ENCODE results near the gene FREY1.

The FREY1 gene

GRCh38 chr11:45857961-45858474 is 49.1 kb downstream of the FREY1 start:
- TF ChIP-seq, protein P1, sequence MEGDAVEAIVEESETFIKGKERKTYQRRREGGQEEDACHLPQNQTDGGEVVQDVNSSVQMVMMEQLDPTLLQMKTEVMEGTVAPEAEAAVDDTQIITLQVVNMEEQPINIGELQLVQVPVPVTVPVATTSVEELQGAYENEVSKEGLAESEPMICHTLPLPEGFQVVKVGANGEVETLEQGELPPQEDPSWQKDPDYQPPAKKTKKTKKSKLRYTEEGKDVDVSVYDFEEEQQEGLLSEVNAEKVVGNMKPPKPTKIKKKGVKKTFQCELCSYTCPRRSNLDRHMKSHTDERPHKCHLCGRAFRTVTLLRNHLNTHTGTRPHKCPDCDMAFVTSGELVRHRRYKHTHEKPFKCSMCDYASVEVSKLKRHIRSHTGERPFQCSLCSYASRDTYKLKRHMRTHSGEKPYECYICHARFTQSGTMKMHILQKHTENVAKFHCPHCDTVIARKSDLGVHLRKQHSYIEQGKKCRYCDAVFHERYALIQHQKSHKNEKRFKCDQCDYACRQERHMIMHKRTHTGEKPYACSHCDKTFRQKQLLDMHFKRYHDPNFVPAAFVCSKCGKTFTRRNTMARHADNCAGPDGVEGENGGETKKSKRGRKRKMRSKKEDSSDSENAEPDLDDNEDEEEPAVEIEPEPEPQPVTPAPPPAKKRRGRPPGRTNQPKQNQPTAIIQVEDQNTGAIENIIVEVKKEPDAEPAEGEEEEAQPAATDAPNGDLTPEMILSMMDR (IDR thresholded peaks at IDR 0.05; ENCODE audit: poor library complexity, severe bottlenecking): no peak
- DNase-seq (ENCODE audit: low spot score) (no peak), ATAC-seq (ENCODE audit: low read depth) (no peak)
- peaks cover 44% of the 10 kb centered on the region for H3K36me3 ChIP-seq (ENCODE audit: low read depth)
- no peak overlapping the region for H3K27ac ChIP-seq (ENCODE audit: poor library complexity, severe bottlenecking)
- H3K9me3 ChIP-seq (ENCODE audit: severe bottlenecking): no peaks in the 10 kb centered on the region
- H3K27me3 ChIP-seq (ENCODE audit: insufficient read depth, poor library complexity, severe bottlenecking): no peaks in the 10 kb centered on the region
- H3K4me1 ChIP-seq (ENCODE audit: insufficient read depth, poor library complexity, severe bottlenecking): no peaks in the 10 kb centered on the region
- H3K4me3 ChIP-seq (ENCODE audit: severe bottlenecking): no peak overlapping the region

Data from RWPE2 (cell line).